Activated T-cell treated with anti-CD3 and anti-CD28 coated beads, Interleukin-2, amount 50 U/mL, for 48 hours (primary cell): ENCODE data around the gene RNF121.

Experiments
- DNase-seq, 2 experiments: peaks; one replicate each; pipeline ENCODE4 v3.0.0-alpha.2; 2020

RNF121 gene

DNA sequence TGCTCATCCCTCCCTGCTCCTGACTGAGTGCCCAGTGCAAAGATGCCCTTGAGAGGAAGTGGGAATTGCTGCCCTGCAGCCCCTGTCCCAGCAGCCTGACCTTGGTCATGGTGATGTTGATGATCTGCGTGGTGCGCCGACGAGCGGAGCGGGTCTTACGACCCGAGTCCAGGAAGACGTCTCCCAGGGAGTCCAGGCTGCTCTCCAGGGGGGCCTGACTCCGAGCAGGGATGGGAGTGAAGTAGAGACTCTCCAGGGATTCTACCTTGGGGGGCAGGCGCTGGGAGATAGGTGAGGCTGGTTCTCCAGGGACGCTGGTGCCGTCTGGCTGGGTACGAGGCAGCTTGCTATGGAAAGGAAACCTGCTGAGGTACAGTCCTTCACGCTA, 78.2 kb downstream of the RNF121 start:
- DNase-seq: no peak

DNA sequence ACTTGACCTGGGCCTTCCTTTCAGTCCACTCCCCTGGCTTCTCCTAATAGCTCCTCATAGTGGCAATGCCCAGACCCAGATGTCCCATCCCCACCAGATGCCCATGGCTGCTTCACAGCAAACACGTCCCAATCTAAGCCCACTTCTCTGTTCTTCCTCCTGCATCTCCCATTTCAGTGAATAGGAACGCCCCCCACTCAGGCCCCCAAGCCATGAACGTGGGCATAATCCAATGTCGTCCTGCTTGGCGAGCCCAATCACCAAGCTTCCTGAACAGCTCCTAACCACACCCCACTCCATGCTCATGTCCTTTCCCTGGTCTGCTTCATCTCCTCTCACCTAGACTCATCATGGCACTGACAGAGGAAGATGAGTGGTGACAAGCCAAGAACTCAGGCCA, 78.7 kb downstream of the RNF121 start:
- DNase-seq: no peak

DNA sequence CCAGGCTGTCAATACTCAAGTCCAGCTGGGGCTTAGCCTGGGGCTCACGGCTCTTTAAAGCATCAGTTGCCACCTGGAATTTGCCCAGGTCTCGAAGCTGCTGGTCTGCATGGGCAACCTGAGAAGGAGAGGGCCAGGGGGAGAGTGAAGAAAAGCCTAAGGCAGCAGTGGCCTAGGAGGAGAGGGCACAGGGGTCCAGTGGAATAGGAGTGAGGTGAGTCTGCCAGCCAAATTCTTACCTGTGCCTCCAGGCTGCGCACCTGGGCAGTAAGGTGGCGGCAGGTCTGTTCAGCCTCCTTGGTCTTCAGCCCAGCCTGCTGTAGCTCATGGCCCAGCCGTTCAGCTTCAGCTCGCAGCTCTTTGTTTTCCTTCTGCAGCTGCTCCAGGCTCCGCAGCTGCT, 79.9 kb downstream of the RNF121 start:
- DNase-seq: no peak

DNA sequence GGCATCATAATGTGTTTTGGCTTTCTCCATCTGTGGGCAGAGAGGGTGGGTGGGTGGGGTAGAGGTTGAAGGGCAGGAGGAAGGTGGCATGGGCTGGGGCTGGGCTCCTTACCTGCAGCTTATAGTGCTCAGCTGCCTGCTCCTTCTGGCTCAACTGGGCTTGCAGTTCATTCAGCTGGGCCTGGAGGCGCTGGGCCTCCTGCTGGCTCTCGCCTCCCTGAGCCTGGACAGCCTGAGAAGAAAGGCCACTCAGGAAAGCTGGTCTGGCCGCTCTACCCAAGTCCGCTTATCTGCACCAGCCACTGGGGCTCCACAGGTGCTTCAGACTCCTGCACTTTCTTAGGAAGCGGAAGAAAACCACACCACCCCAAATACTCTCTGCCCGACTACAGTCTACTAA, 80.3 kb downstream of the RNF121 start:
- no peak for DNase-seq

DNA sequence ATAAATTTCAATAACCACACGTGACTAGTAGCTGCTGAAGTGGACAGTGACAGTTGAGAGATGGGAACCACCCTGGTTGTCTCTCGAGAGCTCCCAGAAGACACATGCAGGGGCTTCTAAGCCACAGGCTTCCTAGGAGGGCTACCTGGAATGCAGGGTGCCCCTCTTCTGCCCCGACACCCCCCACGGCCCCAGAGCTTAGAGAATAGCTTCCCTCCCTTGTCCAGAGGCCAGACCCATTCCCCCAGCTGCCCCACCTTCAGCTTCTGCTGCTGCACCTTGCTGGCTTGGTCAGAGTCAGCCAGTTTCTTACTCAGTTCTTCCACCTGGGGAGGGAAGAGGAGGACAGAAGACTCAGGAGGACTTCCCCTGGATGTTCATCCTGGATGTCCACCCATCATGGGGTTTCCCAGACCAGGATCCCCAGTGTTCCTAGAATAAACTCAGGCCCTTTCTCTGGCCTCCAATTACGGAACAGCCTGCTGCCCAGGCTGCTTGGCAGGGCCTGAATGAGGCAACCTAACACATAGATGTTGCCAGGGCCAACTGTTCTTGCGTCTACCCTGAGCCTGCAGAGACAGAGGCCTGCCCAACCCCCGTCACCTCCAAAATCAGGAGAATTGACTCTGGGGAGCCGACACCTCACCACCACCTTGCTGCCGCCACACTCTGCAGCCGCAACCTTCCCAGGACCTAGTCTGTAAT, 81.8 kb downstream of the RNF121 start:
- DNase-seq: no peak

DNA sequence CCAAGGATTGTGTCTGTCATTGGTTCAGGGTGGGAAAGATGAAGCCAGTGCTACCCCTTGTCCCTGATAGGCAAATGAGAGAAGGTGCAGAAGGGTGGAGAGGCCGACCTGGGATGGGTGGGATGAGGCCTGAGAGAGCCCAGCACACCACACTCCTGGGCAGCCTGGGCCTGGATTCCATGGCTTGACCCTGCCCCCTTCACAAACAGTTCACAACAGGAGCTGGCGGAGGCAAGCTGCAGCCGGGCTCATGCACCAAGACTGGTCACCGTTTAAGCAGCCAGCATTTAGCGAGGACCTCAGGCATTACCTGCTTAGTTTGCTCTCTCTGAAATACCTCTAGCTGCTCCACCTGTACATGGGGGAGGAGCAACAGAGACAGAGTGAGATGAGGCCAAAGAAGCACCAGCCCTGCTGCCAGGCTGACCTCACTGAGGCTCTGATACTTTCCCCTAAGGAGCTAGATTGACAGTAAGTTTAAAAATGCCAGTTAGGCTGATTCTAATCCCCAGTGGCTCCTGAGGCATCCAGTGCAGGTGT, 83.3 kb downstream of the RNF121 start:
- no peak for DNase-seq

DNA sequence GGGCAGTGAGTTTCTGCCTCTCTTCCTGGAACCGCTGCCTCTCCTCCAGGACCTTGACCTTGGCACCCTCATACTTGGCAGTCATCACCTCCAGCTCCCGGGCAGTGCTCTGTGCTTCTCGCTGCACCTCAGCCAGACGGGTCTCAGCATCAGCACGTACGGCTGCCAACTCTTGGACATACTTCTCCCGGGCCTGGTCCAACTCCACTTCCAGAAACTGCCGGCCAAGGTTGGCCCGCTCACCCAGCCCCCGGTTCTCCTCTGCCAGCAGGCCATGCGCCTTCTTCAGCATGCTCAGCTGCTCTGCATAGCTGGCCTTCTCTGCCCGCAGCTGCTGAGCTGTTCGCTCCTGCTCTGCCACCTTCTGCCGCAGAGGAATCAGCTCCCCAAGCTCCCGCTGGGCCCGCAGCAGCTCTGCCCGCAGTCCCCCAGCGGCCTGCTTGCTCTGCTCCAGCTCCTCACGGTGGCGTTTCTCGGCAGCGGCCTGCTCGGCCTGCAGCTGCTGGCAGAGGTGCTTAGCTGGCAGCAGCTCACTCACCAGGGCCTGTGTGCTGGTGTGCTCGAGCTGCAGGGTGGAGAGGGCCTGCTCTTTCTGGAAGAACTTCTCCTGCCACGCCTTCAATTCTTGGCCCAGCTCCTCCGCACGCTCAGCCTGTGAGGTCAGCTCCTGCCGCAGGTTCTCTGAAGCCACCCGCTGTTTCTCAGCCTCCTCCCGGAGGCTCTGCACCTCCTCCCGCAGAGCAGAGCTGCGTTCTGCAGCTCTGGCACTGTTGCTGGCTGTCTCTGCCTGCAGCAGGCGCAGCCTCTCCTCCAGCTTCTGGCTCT, 84.3 kb downstream of the RNF121 start:
- DNase-seq: no peak

DNA sequence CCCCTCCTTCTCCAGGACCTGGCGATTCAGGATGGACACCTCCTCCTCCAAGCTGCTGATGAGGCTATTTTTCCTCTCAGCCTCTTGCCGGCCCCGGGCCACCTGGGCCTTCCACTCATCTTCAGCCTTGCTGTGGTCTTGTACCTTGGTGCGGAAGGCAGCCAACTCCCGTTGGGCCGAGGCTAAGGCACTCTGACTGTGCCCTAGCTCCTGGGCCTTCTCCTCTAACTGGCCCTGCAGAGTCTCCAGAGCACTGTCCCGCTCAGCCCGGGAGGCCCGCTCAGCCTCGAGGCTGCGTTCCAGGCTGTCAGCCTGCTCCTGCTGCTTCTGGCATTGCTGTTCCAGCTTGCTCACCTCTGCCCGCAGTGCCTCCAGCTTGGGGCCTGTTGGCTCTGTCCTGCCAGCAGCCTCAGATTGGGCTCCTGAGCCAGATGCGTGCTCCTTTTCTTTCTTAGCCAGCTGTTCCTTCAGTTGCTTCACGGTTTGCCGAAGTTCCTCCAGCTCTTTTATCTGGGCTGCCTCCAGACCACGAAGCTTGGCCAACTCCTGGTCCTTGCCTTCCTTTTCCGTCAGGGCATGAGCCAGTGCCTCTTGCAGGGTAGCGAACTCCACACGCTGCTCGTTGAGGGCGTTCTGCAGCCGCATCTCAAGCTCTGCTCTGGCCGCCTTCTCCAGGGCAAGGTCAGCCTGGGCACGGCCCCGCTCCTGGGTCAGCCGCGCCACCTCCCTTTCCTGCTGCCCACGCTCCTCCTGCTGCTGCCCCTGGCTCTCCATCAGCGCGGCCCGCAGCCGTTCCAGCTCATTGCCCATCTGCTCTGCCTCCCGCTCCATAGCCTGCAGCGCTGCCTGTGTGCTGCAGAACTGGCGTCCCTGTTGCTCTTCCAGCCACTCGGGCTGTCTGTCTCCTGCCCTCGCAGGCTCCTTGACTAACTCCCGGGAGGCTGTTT, 85.2 kb downstream of the RNF121 start:
- no peak for DNase-seq

DNA sequence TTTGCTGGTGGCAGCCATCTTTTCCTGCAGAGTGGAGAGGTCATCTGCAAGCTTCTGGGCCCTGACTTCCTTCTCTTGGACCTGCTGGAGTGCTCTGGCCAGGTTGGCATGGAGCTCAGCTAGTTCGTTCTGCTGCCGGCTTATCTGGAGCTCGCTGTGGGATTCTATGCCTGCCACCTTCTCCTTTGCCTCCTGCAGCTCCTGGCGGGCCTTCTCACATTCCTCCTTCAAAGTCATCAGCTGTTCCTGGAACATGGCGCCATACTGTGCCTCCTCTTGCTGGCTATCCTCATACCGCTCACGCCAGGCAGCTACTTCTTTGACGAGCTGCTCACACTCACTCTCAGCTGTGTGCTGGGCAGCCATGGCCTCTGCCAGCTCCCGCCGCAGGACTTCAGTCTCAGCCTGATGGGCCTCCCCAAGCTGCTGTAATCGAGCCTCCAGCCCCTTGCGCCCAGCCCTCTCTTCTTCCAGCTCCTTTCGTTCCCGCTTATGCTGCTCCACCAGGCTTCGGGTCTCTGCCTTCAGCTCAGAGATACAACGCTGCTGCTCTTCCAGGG, 86.0 kb downstream of the RNF121 start:
- DNase-seq: no peak

DNA sequence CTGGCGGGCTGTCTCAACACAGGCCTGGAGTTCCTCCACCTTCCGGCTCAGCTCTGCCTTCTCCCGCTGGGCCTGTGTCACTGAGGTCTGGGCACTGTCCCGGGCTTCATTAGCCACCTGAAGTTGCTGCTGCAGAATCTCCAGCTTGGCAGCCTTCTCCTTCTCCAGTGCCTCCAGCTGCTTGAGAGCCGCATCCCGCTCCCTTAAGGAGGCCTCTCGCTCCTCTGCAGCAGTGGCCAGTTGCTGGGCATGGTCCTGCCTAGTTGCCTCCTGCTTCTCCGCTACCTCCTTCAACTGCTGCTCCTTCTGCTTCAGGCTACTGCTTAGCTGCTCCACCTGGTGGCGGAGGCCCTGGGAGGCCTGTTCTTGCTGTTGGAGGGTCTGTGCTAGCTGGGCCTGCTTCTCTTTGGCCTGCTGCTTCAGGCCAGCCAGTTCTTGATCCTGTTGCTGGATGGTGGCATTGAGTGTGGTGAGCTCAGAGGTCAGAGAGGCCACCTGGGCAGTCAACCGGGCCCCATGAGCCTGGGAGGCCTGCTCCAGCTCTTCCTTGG, 86.7 kb downstream of the RNF121 start:
- DNase-seq: no peak

DNA sequence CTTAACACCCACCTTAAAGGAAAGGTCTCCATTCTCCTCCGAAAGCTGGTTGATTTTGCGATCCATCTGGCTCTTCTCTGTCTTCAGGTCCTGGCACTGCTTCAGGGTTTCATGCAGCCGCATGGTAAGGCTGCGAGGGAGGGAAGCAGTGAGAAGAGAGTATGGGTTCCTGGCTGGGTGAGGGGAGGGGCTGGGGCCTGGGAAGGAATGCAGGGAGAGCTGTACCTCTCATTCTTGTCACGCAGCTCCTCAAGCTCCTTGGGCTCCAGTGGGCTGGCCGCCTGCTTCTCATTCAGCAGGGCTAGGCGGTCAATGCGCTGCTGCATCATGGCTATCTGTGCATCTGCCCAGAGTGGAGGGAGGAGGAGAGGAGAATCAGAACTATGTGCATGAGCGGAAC, 89.3 kb downstream of the RNF121 start:
- DNase-seq: no peak

DNA sequence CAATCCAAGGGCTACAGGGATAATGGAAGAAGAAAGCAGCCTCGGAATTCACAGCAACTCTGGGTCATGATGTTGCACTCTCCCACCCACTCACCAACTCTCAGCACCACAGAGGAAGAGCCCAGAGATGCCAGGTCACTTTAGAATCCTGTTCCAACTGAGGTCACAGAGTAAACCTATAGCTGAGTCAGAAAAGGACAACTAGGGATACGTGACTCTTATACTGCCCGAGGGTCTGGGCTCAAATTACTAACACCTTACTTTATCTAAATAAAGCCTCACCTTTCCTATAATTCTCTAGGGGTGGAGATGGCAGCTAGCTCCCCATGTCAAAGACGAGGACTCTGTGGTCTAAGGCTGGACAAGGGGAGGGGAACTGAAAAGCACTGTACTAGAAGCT, 94.5 kb downstream of the RNF121 start:
- no peak for DNase-seq

DNA sequence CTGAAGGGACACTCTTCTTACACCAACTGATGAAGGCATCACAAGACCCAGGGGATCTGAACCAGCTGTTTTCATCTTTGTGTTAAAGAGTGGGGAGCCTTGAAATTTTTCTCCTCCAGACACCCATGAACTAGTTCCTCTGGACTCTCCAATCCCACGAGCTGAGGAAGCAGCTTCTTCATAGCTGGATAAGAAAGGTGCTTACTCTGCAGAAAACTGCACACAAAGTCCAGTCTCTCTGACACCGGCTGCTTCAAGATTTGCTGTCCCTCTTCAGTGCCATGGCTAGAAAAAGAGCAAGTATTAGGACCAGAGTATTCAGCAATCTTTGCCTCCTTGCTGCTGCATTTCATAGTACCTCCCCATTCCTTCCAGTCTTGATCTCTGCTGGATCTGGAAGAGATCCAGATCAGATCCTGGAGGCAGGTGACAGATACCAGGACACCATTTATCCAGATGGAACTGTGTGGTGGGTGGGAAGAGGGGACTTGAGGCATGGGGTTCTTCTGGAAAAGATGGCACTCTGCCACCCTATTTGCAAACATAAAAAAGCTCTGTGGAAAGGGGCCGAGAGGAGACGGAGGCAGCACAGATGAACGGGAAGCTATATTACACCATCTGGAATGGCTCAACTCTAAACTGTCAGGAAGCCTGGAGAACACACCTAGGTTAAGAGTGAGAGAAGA, 95.4 kb downstream of the RNF121 start:
- no peak for DNase-seq

DNA sequence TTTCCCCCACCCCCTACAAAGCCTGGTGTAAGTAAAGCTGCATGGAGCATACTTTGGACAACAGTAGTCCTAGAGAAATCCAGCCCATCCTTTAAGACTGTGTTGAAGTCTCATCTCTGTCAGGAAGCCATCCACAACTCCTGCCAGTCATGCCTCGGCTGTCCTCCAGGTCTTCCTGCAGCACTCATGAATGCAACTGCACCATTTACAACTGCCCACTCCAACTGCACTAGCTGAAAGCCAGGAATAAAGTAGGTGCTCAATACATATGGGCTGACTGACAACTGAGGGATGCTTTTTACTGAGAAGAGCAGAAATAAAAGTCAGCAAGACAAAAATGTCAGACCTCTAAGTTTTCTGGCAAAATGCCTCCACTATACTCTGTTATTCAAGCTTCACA, 97.2 kb downstream of the RNF121 start:
- no peak for DNase-seq

DNA sequence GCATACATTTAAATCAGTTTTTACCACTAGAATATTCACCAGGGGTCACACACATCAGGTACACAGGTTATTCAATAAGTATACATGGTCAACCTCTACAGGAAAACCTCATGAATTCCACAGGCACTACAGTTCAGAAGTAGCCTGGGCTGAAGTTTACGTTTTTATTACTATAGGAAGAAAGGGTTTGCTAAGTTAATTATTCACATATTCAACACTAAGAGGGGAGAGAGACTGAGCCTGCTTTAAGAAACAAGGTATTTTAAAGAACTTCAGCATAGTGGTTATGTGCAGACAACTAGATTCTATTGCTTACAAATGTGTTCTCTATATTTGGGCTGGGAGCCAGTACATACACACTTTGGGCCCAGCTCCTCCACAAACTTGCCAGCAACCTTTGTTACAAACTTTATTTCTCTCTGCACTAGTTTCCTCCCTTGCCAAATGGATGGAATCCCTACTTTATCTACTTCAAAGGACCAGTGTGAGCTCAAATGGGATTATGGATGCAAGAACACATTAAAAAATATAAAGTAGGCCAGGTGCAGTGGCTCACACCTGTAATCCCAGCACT, 101.7 kb downstream of the RNF121 start:
- no peak for DNase-seq

DNA sequence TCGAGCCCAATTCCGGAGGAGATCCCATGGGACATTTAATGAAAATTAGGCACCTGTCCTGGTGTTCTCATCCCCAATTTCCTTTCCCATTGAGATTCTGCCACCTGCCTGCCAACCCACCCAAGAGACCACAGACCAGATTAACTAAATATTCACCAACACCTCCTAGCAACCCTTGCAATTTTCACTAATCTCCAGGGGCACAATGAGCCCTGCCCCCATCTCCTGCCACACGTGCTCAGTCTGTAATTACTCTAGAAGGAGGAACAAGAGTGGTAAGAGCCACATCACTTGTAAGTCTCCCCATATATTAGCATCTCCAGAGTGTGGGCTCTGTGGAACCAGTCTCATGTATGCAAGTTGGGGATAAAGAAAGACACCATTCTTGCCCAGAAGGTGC, 107.8 kb downstream of the RNF121 start:
- DNase-seq: no peak

DNA sequence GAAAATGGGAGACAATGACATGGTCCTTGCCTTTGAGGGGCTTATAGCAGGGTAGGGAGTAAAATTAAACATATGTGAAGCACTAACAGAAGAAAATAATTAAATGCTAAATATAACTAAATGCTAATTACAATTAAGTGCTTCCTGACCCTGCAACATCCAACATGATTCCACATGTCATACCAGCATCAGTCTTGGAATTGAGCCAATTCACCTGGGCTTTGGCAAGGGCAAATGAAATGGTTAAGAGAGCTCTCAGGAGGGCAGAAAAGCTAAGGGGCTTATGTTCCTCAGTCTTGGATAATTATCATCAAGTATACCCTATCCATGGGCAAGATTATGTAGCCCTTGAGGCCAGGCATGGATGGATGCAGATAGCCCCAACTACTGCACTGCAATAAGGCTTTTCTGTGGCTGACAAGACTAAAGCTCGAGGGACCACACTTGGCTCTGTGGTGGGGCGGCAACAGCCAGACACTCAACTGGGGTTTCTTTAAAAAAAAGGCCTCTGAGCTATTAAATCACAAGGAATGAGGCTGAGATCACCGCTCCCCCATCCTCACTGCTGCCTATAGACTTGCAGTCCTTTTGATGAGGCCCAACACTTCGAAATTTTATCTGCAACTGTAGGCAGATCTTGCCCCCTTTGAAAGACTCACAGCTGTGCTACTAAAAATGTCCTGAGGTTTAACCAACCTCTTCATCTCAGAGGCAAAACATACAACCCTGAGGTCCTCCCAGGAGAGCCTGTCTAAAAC, 108.9 kb downstream of the RNF121 start:
- DNase-seq: no peak

DNA sequence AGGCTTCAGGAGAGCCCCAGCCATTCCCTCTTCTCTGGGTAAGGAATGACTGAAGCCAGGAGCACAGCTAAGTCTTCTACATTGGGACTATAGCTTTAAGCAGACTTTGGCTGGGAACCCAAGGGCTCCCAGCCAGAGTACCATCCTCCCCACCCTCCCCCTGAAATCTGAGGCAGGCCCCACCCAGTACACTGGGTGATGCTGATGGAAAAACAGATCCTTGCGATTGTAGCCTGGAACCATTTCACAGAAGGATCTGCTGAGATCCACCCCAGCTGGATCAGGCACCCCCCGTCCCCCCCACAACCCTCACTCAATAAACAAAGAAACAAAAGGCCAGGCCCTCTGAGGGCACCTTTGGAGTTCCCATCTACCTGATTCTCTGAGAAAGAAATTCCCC, 109.6 kb downstream of the RNF121 start:
- no peak for DNase-seq

DNA sequence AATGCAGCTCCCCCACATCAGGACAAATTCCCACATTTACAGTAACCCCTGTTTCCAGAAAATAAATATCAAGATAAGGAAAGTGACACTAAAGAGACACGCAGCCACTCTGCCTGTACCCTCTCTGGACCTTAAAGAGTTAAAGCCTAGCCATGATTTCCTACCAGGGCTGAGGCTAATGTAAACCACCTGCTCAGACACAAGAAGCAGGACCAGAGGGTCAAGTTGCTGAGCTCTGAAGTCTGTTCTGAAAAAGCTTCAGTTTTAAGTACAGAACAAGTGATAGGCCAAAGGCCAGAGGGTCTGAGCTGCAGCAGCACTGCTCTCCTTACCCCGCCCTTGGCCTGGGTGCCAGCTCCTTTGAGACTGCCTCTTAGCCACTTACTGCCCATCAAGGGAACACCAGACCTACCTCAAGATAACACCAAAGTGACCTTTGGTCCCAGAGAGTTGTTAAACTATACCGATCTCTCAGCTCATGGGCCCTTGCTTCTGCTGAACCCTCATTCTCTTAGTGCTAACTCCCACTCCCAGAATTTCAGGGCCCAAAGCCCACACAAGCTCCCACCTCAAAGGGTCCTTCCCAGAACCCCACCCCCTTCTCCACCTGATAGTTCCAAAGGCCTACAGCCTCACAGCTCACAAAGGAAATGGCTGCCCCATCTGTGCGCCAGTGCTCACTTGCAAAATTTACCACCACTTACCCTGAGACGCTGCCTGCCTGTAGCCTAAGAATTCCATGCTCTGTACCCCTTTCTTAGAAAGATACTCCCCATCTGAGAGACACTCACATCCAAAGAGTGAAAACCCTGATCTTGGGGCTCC, 110.4 kb downstream of the RNF121 start:
- DNase-seq: peak in 1 of 2 experiments; percentile 26
